NT2/D1 (cell line): ENCODE measurements around the gene TSSK3.

Experiments
- YY1 ChIP-seq: IDR thresholded peaks from 2 replicates; pipeline ENCODE4 v1.6.1; 2011; ENCODE audit not compliant: insufficient read length, insufficient read depth
- ZNF274 ChIP-seq: IDR thresholded peaks from 2 replicates; pipeline ENCODE4 v1.6.1; 2011; ENCODE audit warnings: mild to moderate bottlenecking, low read depth, low read length

GRCh38 chr1:32332290-32333079, 29.9 kb upstream of the TSSK3 start:
- TF ChIP-seq ZNF274 (no peak), YY1 (no peak)
